Mesothelial cell of epicardium (in vitro differentiated cells): ENCODE measurements around the gene TBL3. TPM values are rescaled to one million over a fixed set of nuclear protein-coding genes. Genes with fewer than 3 reads are reported as not detected.

Source experiments
- DNase-seq, 2 experiments: peaks; one replicate each; pipeline ENCODE4 v3.0.0; 2021; ENCODE audit warnings: low spot score in 2 of 2; ENCODE audit not compliant: unreplicated experiment in 2 of 2
- H3K27ac Mint-ChIP-seq: 2 replicates; pipeline ENCODE4 v1.8.0; 2021; ENCODE audit warnings: mixed read lengths
- H3K27me3 Mint-ChIP-seq: 2 replicates; pipeline ENCODE4 v1.8.0; 2021; ENCODE audit warnings: low read depth, mixed read lengths
- H3K36me3 Mint-ChIP-seq: 2 replicates; pipeline ENCODE4 v1.8.0; 2021; ENCODE audit warnings: mixed read lengths
- H3K4me1 Mint-ChIP-seq: 2 replicates; pipeline ENCODE4 v1.8.0; 2021; ENCODE audit warnings: mixed read lengths
- H3K4me3 Mint-ChIP-seq: 2 replicates; pipeline ENCODE4 v1.8.0; 2021; ENCODE audit warnings: mild to moderate bottlenecking, moderate library complexity, mixed read lengths
- H3K9me3 Mint-ChIP-seq: 2 replicates; pipeline ENCODE4 v1.8.0; 2021; ENCODE audit warnings: mixed read lengths
- CTCF ChIP-seq: fragments of 200-600 bp; sonication (generic); IDR thresholded peaks from one replicate; pipeline ENCODE4 v1.5.0; 2021; ENCODE audit warnings: antibody characterized with exemption; ENCODE audit not compliant: unreplicated experiment
- total RNA-seq: library from RNA; stranded (reverse); gene quantifications from 3 replicates; pipeline ENCODE4 v1.2.1, GENCODE V29; 2021

The TBL3 gene
- total RNA-seq, 1 donor from 2014 or later: 37.2 TPM

- Mint-ChIP-seq H3K36me3 (peaks cover 20% of the 10 kb centered on the region), H3K4me1 (no peaks in the 10 kb centered on the region), H3K27ac (no peak overlapping the region), H3K9me3 (no peaks in the 10 kb centered on the region), H3K4me3 (no peak overlapping the region), H3K27me3 (no peaks in the 10 kb centered on the region)
- TF ChIP-seq CTCF: no peak
- no peak for DNase-seq
Observed at GRCh38 chr16:1998852-1999801, 27.3 kb downstream of the TBL3 start.

- Mint-ChIP-seq H3K4me1 (peaks cover 2% of the 10 kb centered on the region), H3K4me3 (no peak overlapping the region), H3K27ac (no peak overlapping the region), H3K27me3 (no peaks in the 10 kb centered on the region), H3K36me3 (peaks cover 20% of the 10 kb centered on the region), H3K9me3 (no peaks in the 10 kb centered on the region)
- TF ChIP-seq CTCF: no peak
- no peak for DNase-seq
Observed at GRCh38 chr16:1999866-2000514, 28.1 kb downstream of the TBL3 start.

GRCh38 chr16:2001035-2001434 is 29.2 kb downstream of the TBL3 start:
- no peak overlapping the region for H3K4me3 Mint-ChIP-seq
- H3K27ac Mint-ChIP-seq: no peak overlapping the region
- no peak for DNase-seq
- H3K4me1 Mint-ChIP-seq: peaks cover 4% of the 10 kb centered on the region
- no peaks in the 10 kb centered on the region for H3K27me3 Mint-ChIP-seq
- no peaks in the 10 kb centered on the region for H3K9me3 Mint-ChIP-seq
- no peak for TF ChIP-seq CTCF
- peaks cover 13% of the 10 kb centered on the region for H3K36me3 Mint-ChIP-seq

GRCh38 chr16:2001456-2002355 is 29.9 kb downstream of the TBL3 start:
- no peak overlapping the region for H3K27ac Mint-ChIP-seq
- peaks cover 8% of the 10 kb centered on the region for H3K4me1 Mint-ChIP-seq
- H3K9me3 Mint-ChIP-seq: no peaks in the 10 kb centered on the region
- DNase-seq: peak in 1 of 2 experiments; percentile 19
- H3K36me3 Mint-ChIP-seq: peaks cover 13% of the 10 kb centered on the region
- H3K27me3 Mint-ChIP-seq: no peaks in the 10 kb centered on the region
- no peak for TF ChIP-seq CTCF
- no peak overlapping the region for H3K4me3 Mint-ChIP-seq
